H1 (cell line): ENCODE data around the gene CDK5RAP2. TPM values are rescaled to one million over a fixed set of nuclear protein-coding genes. Genes with fewer than 3 reads are reported as not detected.

ENCODE experiments used
- CTCF ChIA-PET: fragments of 300-600 bp; sonication (Branson Sonifier 250); formaldehyde crosslinking; loops from one replicate; lab custom pipeline; 2021; ENCODE audit not compliant: partially characterized antibody; lab: Charles Lee
- POLR2A ChIA-PET: fragments of 300-600 bp; sonication (Branson Sonifier 250); formaldehyde crosslinking; loops from one replicate; lab custom pipeline; 2021; ENCODE audit warnings: inconsistent platforms; ENCODE audit not compliant: partially characterized antibody; lab: Charles Lee
- DNase-seq, 2 experiments: peaks; one replicate each; pipeline versions ENCODE4 v3.0.0 to v3.0.0-alpha.2; 2010 to 2022; ENCODE audit warnings: low spot score in 2 of 2, low read depth in 1 of 2, mixed read lengths in 1 of 2
- FAIRE-seq: peaks from 2 replicates; lab custom pipeline; 2011; peaks lifted over from hg19 to GRCh38; lab: Jason Lieb, UNC
- H2AFZ ChIP-seq: 2 replicates; pipeline ENCODE4 v1.8.1; 2012; ENCODE audit warnings: low read length, inconsistent platforms
- H2AK5ac ChIP-seq: 2 replicates; pipeline ENCODE4 v1.6.1; 2013; ENCODE audit warnings: low read depth, low read length
- H2BK120ac ChIP-seq: replicated peaks from 2 replicates; pipeline ENCODE3; 2013; ENCODE audit warnings: low read depth, low read length, inconsistent platforms
- H2BK12ac ChIP-seq: 2 replicates; pipeline ENCODE4 v1.6.1; 2013; ENCODE audit warnings: low read depth, low read length
- H2BK15ac ChIP-seq: 2 replicates; pipeline ENCODE4 v1.6.1; 2013; ENCODE audit warnings: low read length
- H2BK20ac ChIP-seq: 2 replicates; pipeline ENCODE4 v1.6.1; 2013; ENCODE audit warnings: low read length
- H2BK5ac ChIP-seq: 2 replicates; pipeline ENCODE4 v1.6.1; 2013; ENCODE audit warnings: low read depth, low read length
- H3K14ac ChIP-seq: 2 replicates; pipeline ENCODE4 v1.6.1; 2013; ENCODE audit warnings: inconsistent platforms; ENCODE audit not compliant: insufficient read length
- H3K18ac ChIP-seq: 2 replicates; pipeline ENCODE4 v1.6.1; 2013; ENCODE audit warnings: low read length; ENCODE audit errors: extremely low read depth
- H3K23ac ChIP-seq: 2 replicates; pipeline ENCODE4 v1.6.1; 2013; ENCODE audit warnings: inconsistent platforms; ENCODE audit not compliant: insufficient read length
- H3K23me2 ChIP-seq: 2 replicates; pipeline ENCODE4 v1.6.1; 2013; ENCODE audit warnings: low read depth, low read length
- H3K27ac ChIP-seq: 2 replicates; pipeline ENCODE4 v1.6.1; 2011; ENCODE audit warnings: low read depth, low read length, inconsistent platforms
- H3K27me3 ChIP-seq, 4 experiments: replicated peaks in 1 of 4; 1 replicate in 1 of 4; 2 replicates in 3 of 4; pipeline versions ENCODE4 v1.6.1 to v1.8.1; 2011 to 2013; ENCODE audit warnings: low read length in 3 of 4, mild to moderate bottlenecking in 3 of 4, inconsistent platforms in 2 of 4, mixed read lengths in 2 of 4, moderate library complexity in 1 of 4; ENCODE audit not compliant: control insufficient read depth in 3 of 4, insufficient read depth in 3 of 4; ENCODE audit errors: extremely low read depth in 1 of 4
- H3K36me3 ChIP-seq, 4 experiments: 2 replicates each; pipeline versions ENCODE4 v1.6.1 to v1.8.1; 2011 to 2013; ENCODE audit warnings: mild to moderate bottlenecking in 4 of 4, low read length in 3 of 4, moderate library complexity in 2 of 4, control low read depth in 1 of 4, inconsistent platforms in 1 of 4; ENCODE audit not compliant: insufficient read depth in 4 of 4, control insufficient read depth in 2 of 4
- H3K4ac ChIP-seq: replicated peaks from 2 replicates; pipeline ENCODE3; 2013; ENCODE audit warnings: low read length, low read depth, mixed read lengths, inconsistent platforms; ENCODE audit not compliant: insufficient read length
- H3K4me1 ChIP-seq, 4 experiments: replicated peaks in 1 of 4; 1 replicate in 1 of 4; 2 replicates in 3 of 4; pipeline versions ENCODE4 v1.6.1 to v1.8.1; 2011 to 2013; ENCODE audit warnings: low read length in 3 of 4, inconsistent platforms in 2 of 4, mixed read lengths in 1 of 4; ENCODE audit not compliant: insufficient read depth in 4 of 4, control insufficient read depth in 3 of 4
- H3K4me2 ChIP-seq, 2 experiments: 2 replicates each; pipeline versions ENCODE4 v1.6.1 to v1.8.1; 2011 to 2013; ENCODE audit warnings: low read depth in 2 of 2, low read length in 2 of 2, control low read depth in 1 of 2, inconsistent platforms in 1 of 2, mild to moderate bottlenecking in 1 of 2; ENCODE audit not compliant: insufficient read depth in 1 of 2
- H3K4me3 ChIP-seq, 4 experiments: fragments of 200-600, 300-600 bp in 1 of 4; sonication (generic), shearing (Covaris generic), sonication (Bioruptor Twin) in 1 of 4; 2 replicates each; pipeline versions ENCODE4 v1.5.1 to v1.8.1; 2011 to 2016; ENCODE audit warnings: low read length in 4 of 4, low read depth in 3 of 4, control low read depth in 2 of 4, inconsistent platforms in 2 of 4, mild to moderate bottlenecking in 2 of 4, mixed read lengths in 1 of 4, moderate library complexity in 1 of 4; ENCODE audit not compliant: insufficient read depth in 2 of 4; ENCODE audit errors: extremely low read depth in 1 of 4
- H3K56ac ChIP-seq: replicated peaks from 2 replicates; pipeline ENCODE3; 2013; ENCODE audit warnings: low read depth, mild to moderate bottlenecking, mixed read lengths, low read length, inconsistent platforms; ENCODE audit not compliant: insufficient read length
- H3K79me1 ChIP-seq: 2 replicates; pipeline ENCODE4 v1.6.1; 2013; ENCODE audit warnings: low read depth, low read length, control low read depth
- H3K79me2 ChIP-seq, 2 experiments: 2 replicates each; pipeline versions ENCODE4 v1.6.1 to v1.8.1; 2012 to 2013; ENCODE audit warnings: low read length in 2 of 2, mild to moderate bottlenecking in 2 of 2, inconsistent platforms in 1 of 2; ENCODE audit not compliant: insufficient read depth in 2 of 2, control insufficient read depth in 1 of 2
- H3K9ac ChIP-seq, 4 experiments: replicated peaks in 1 of 4; 1 replicate in 1 of 4; 2 replicates in 3 of 4; pipeline versions ENCODE4 v1.6.1 to v1.8.1; 2011 to 2013; ENCODE audit warnings: low read depth in 3 of 4, low read length in 3 of 4, control low read depth in 2 of 4, mild to moderate bottlenecking in 2 of 4, moderate library complexity in 2 of 4, inconsistent platforms in 1 of 4; ENCODE audit errors: extremely low read depth in 1 of 4
- H3K9me3 ChIP-seq, 2 experiments: 2 replicates each; pipeline versions ENCODE4 v1.6.1 to v1.8.1; 2012 to 2013; ENCODE audit warnings: mild to moderate bottlenecking in 2 of 2, moderate library complexity in 2 of 2, control low read depth in 1 of 2, inconsistent platforms in 1 of 2, low read depth in 1 of 2, low read length in 1 of 2, mixed read lengths in 1 of 2; ENCODE audit not compliant: insufficient read depth in 2 of 2
- H4K20me1 ChIP-seq, 2 experiments: replicated peaks in 1 of 2; 2 replicates each; pipeline versions ENCODE3 to v1.8.1; 2011 to 2013; ENCODE audit warnings: inconsistent platforms in 2 of 2, low read length in 2 of 2, mild to moderate bottlenecking in 1 of 2; ENCODE audit not compliant: insufficient read depth in 2 of 2, control insufficient read depth in 1 of 2
- H4K5ac ChIP-seq: 2 replicates; pipeline ENCODE4 v1.6.1; 2013; ENCODE audit warnings: low read length, low read depth, mixed read lengths, inconsistent platforms; ENCODE audit not compliant: insufficient read length
- H4K8ac ChIP-seq: 2 replicates; pipeline ENCODE4 v1.8.0; 2013; ENCODE audit warnings: mild to moderate bottlenecking, moderate library complexity, low read length, inconsistent platforms; ENCODE audit not compliant: insufficient read depth; ENCODE audit errors: extremely low read depth
- H4K91ac ChIP-seq: replicated peaks from 2 replicates; pipeline ENCODE3; 2013; ENCODE audit warnings: low read length, mixed read lengths, inconsistent platforms; ENCODE audit not compliant: insufficient read length
- BCL11A ChIP-seq, 2 experiments: IDR thresholded peaks; one replicate each; pipeline ENCODE4 v1.6.1; 2011; ENCODE audit warnings: low read depth in 2 of 2, low read length in 2 of 2, mild to moderate bottlenecking in 2 of 2
- E2F6 ChIP-seq: IDR thresholded peaks from 2 replicates; pipeline ENCODE4 v1.6.1; 2012; ENCODE audit warnings: inconsistent platforms
- FOSL1 ChIP-seq: IDR thresholded peaks from 2 replicates; pipeline ENCODE4 v1.6.1; 2011; ENCODE audit warnings: mild to moderate bottlenecking, low read depth, low read length, moderate library complexity; ENCODE audit not compliant: insufficient read depth
- GTF2F1 ChIP-seq: IDR thresholded peaks from 2 replicates; pipeline ENCODE4 v1.6.1; 2012; ENCODE audit warnings: low read depth, low read length, improper control_type of control experiment, borderline replicate concordance
- POLR2A ChIP-seq, 2 experiments: IDR thresholded peaks; 1 replicate in 1 of 2; 2 replicates in 1 of 2; pipeline ENCODE4 v1.6.1; 2011; ENCODE audit warnings: low read depth in 2 of 2, low read length in 2 of 2, mild to moderate bottlenecking in 2 of 2; ENCODE audit errors: control extremely low read depth in 1 of 2
- RFX5 ChIP-seq: IDR thresholded peaks from 2 replicates; pipeline ENCODE4 v1.6.1; 2011; ENCODE audit warnings: low read depth, low read length, improper control_type of control experiment, borderline replicate concordance
- RXRA ChIP-seq: IDR thresholded peaks from 2 replicates; pipeline ENCODE4 v1.6.1; 2011; ENCODE audit warnings: low read depth, mild to moderate bottlenecking, low read length, moderate library complexity; ENCODE audit not compliant: insufficient read depth
- SIX5 ChIP-seq: IDR thresholded peaks from 2 replicates; pipeline ENCODE4 v1.6.1; 2011; ENCODE audit warnings: mild to moderate bottlenecking, low read depth, low read length
- SP1 ChIP-seq: IDR thresholded peaks from 2 replicates; pipeline ENCODE4 v1.6.1; 2011; ENCODE audit warnings: low read depth, low read length
- SP4 ChIP-seq: IDR thresholded peaks from 2 replicates; pipeline ENCODE4 v1.6.1; 2012; ENCODE audit warnings: low read length, inconsistent platforms
- YY1 ChIP-seq: IDR thresholded peaks from 2 replicates; pipeline ENCODE4 v1.6.1; 2011; ENCODE audit warnings: low read depth, mild to moderate bottlenecking, low read length
- WGBS, 2 experiments: shearing (Covaris generic) in 1 of 2; methylation state at CpG; one replicate each; pipeline versions ENCODE4 v1.1.6 to v1.1.7; 2013 to 2015; ENCODE audit warnings: low lambda C conversion rate in 2 of 2, mixed read lengths in 2 of 2, inconsistent platforms in 1 of 2, low coverage in 1 of 2, missing lambda C conversion rate in 1 of 2; ENCODE audit not compliant: insufficient replicate concordance in 2 of 2, insufficient coverage in 1 of 2, insufficient read length in 1 of 2; ENCODE audit errors: extremely low coverage in 1 of 2, missing lambda C conversion rate in 1 of 2; 5-methylcytosine and 5-hydroxymethylcytosine counted together
- polyA plus RNA-seq, 7 experiments: library from polyadenylated mRNA; depleted of rRNA in 3 of 7; stranded (reverse) in 5 of 7; unstranded in 2 of 7; fragments of >200 nt in 5 of 7; fragments of 200-250 nt in 2 of 7; gene quantifications; 1 replicate in 5 of 7; 2 replicates in 1 of 7; 4 replicates in 1 of 7; pipeline versions ENCODE4 v1.2.1 to v1.2.3, GENCODE V29; 2011 to 2013; ENCODE audit warnings: missing spikeins in 2 of 7, mixed read lengths in 2 of 7
- total RNA-seq: library from RNA; stranded (reverse); fragmentation: NEBNext Ultra II Directional; extraction: Animal tissue kit (Norgen Biotek cat#: 25700); gene quantifications from 2 replicates; pipeline ENCODE4 v1.2.1, GENCODE V29; 2021
- TF ChIP-seq, protein P1 (sequence below): IDR thresholded peaks from 2 replicates; pipeline ENCODE4 v1.6.1; 2011; ENCODE audit warnings: low read depth, mild to moderate bottlenecking, low read length; ENCODE audit not compliant: insufficient read depth

The CDK5RAP2 gene
- total and polyA plus RNA-seq, 2 of the 8 experiments (the other 6 are each of a cell fraction or from before 2014, with no cell fraction given): 19.8 to 49.4 TPM

DNA sequence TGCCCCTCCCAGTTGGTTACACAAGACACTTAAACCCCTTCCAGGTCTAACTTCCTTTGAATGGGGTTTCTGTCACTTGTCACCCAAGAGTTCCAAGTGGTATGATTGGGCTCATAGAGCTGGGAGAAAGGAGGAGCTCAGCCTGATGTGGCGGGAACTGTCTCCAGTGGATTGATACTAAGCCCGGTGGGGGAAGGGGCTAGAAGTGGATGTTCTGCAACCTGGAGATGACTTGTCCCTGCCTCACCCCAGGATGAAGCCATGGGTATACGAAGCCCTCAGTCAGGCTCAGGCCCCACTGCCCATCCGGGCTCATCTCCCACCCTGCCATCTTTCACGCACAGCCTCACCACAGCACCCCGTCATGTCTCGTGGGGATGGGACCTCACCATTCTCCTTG is 203.9 kb downstream of the CDK5RAP2 start:
- no peak overlapping the region for H3K18ac ChIP-seq
- no peaks in the 10 kb centered on the region for H4K20me1 ChIP-seq
- H2BK15ac ChIP-seq: no peak overlapping the region
- H4K5ac ChIP-seq: no peak overlapping the region
- ChIA-PET CTCF (interaction anchor here (0.6 to 1.8 kb wide), 4 partner anchors 9 to 111 kb away, joined by 3 to 5 read pairs (median 3); no protein-coding TSS in a partner anchor), POLR2A (interaction anchor here (0.6 kb wide), 1 partner anchor 9 kb away, joined by 3 read pairs; no protein-coding TSS in a partner anchor)
- no peak for FAIRE-seq
- TF ChIP-seq POLR2A (IDR thresholded peaks at IDR 0.05; ENCODE audit: control extremely low read depth in 1 of 2, low read depth in 2 of 2, low read length in 2 of 2): no peak
- no peak for TF ChIP-seq GTF2F1
- no peak for TF ChIP-seq SP1
- TF ChIP-seq SIX5: no peak
- no peak for TF ChIP-seq RXRA
- no peak for TF ChIP-seq BCL11A (IDR thresholded peaks at IDR 0.05; ENCODE audit: low read depth in 2 of 2, low read length in 2 of 2)
- no peak for TF ChIP-seq RFX5
- no peak for TF ChIP-seq E2F6
- TF ChIP-seq, protein P1, sequence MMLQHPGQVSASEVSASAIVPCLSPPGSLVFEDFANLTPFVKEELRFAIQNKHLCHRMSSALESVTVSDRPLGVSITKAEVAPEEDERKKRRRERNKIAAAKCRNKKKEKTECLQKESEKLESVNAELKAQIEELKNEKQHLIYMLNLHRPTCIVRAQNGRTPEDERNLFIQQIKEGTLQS: no peak
- no peak for TF ChIP-seq SP4
- no peak for TF ChIP-seq YY1
- TF ChIP-seq FOSL1: no peak
- no peak overlapping the region for H3K4me3 ChIP-seq
- H3K79me2 ChIP-seq: no peaks in the 10 kb centered on the region
- no peak overlapping the region for H2BK12ac ChIP-seq
- H2BK120ac ChIP-seq: no peak overlapping the region
- H2BK5ac ChIP-seq: no peak overlapping the region
- no peaks in the 10 kb centered on the region for H3K9me3 ChIP-seq
- no peaks in the 10 kb centered on the region; a peak in 1 of 7 replicates for H3K27me3 ChIP-seq
- H3K4me1 ChIP-seq: no peaks in the 10 kb centered on the region
- H3K23me2 ChIP-seq: no peaks in the 10 kb centered on the region
- H4K91ac ChIP-seq: no peak overlapping the region
- H3K56ac ChIP-seq: no peak overlapping the region
- no peak overlapping the region for H2BK20ac ChIP-seq
- no peak overlapping the region for H3K4me2 ChIP-seq
- no peak overlapping the region for H2AK5ac ChIP-seq
- H3K9ac ChIP-seq: no peak overlapping the region
- no peak for DNase-seq
- H2AFZ ChIP-seq: no peak overlapping the region
- H3K79me1 ChIP-seq: no peaks in the 10 kb centered on the region
- no peaks in the 10 kb centered on the region; a peak in 1 of 8 replicates for H3K36me3 ChIP-seq
- no peak overlapping the region for H3K23ac ChIP-seq
- H3K4ac ChIP-seq: no peak overlapping the region
- no peak overlapping the region for H3K27ac ChIP-seq
- WGBS, 2 experiments: 87% methylated on average over 7 of the region's 7 CpGs; no CpG with 5 or more reads in 1 of the 2 experiments
- H4K8ac ChIP-seq: peak overlapping the region; percentile 51; the same call in 1 of the 2 replicates
- no peak overlapping the region for H3K14ac ChIP-seq
